ENCODE results near the gene ERP27. TPM values are rescaled to one million over a fixed set of nuclear protein-coding genes. Genes with fewer than 3 reads are reported as not detected.

The ERP27 gene
- total and polyA plus RNA-seq, 8 donors = 1.1 to 12.3 (median 1.3) TPM; not detected in 1

DNA sequence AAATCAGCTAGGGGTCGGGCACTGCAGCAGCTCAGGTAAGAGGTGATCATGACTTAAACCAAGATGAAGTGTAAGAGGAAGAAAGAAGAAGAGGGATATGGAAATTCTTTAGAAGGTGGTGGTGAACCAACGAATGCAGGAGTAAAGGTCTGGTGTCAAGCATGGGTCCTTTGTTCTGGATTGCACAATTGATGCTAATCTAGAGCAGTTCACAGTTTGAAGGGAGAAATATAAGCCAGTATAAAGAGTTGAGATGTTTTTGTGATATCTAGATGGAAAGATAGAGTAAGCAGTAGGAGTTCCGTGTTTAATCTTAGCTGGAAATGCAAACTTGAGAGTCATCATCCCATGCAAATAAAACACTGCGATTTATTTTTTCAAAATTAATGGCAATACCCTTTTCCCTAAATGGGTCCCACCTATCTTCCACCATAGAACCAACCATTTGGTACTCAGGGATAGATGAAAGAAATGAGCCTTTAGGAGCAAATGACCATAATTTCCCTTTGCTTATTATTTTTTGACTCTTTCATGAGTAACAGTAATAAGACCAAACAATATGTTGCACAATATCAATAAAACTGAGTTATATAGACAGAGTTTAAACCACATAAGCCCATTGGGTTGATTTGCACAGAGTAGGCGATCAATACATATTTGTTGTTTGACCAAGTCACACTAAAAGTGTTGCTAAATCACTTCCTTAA, 37.7 kb downstream of the ERP27 start:
- Histone ChIP-seq H3K27me3 (no peaks in the 10 kb centered on the region), H3K4me1 (peaks cover 3 to 24% (median 14%) of the 10 kb centered on the region in 4 donors), H3K27ac (peak overlapping the region in 2 of 5 donors; percentile 14 to 23), H3K4me3 (no peak overlapping the region), H3K9me3 (no peaks in the 10 kb centered on the region), H3K36me3 (no peaks in the 10 kb centered on the region)
- TF ChIP-seq POLR2AphosphoS5 (IDR thresholded peaks at IDR 0.05) = no peak
- TF ChIP-seq POLR2A (IDR thresholded peaks at IDR 0.05) = no peak
- TF ChIP-seq, protein P1, sequence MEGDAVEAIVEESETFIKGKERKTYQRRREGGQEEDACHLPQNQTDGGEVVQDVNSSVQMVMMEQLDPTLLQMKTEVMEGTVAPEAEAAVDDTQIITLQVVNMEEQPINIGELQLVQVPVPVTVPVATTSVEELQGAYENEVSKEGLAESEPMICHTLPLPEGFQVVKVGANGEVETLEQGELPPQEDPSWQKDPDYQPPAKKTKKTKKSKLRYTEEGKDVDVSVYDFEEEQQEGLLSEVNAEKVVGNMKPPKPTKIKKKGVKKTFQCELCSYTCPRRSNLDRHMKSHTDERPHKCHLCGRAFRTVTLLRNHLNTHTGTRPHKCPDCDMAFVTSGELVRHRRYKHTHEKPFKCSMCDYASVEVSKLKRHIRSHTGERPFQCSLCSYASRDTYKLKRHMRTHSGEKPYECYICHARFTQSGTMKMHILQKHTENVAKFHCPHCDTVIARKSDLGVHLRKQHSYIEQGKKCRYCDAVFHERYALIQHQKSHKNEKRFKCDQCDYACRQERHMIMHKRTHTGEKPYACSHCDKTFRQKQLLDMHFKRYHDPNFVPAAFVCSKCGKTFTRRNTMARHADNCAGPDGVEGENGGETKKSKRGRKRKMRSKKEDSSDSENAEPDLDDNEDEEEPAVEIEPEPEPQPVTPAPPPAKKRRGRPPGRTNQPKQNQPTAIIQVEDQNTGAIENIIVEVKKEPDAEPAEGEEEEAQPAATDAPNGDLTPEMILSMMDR (IDR thresholded peaks at IDR 0.05) = no peak
- no peak for TF ChIP-seq EP300 (IDR thresholded peaks at IDR 0.05)
- 77 to 85% (median 82%) methylated on average over 5 of the region's 5 CpGs for WGBS, 5 donors
- no peak for DNase-seq
- intact Hi-C loops (cut with DNase I; ENCODE audit: low total_unique reads) = no loop called here

DNA sequence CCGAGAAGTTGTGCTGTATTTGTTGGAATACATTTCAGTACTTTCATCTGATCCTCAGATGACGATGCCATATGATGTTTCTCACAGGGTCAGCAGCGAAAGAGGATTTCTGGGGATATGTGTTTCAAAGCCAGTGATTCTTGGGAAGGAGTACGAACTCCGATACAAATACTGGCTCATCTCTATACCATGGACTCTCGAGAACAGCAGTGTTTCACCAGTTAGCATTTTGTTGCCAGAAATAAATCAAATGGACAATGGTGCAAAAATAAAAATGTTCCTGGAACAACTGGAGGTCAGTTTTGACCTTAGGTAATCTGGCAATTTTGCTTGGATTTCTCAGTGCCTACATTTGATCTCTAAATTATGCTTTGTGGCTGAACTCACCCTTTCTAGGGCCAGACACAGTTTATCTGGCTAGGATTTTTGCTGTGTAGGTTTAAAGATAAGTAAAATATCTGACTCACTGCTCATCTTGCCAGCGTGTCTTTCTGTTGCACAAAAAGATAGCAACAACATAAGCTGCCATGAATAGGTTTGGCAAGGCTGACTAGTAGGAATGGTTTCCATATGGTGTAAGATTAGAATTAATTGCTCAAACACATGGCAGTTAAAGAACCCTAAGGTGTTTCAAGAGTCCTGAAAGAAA, 41.7 kb downstream of the ERP27 start:
- TF ChIP-seq, protein P1 (IDR thresholded peaks at IDR 0.05) = no peak
- TF ChIP-seq POLR2A (IDR thresholded peaks at IDR 0.05) = no peak
- TF ChIP-seq EP300 (IDR thresholded peaks at IDR 0.05) = no peak
- no peak for TF ChIP-seq POLR2AphosphoS5 (IDR thresholded peaks at IDR 0.05)

DNA sequence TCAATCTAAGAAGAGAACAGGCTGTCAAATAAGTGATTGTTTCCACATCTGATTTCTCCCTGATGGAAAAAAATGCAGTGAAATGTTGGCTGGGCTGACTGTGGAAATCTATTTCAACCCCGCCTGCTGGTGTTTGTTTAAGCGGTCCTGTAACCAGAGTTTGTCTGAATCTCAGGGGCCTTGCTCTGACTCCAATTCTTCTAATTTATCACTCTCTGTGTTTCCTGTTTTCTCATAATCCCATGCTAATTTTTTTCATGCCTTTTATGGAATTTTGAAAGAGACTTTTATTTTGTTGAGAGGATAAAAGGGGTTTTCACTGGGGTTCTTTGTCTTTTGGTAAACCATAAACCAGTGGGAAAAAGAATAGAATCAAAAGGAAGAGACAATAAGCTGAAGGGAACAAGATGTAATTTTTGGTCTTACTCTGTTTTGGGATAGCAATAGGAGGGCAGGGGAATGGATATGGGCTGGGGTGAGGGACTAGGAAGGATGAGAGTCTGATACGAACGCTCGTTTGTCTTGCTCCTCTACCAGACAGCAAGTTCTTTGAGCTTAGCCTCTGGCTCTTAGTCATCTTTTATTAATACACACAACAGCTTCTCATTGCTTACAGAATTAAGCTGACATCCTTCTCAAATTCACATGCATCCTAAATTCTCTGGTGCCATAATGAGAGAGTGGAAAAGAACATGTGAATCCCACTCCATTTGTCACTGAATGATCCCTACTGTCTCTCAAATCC, 44.7 kb downstream of the ERP27 start:
- peak in 1 of 2 donors; percentile 75 for DNase-seq
- H3K4me1 ChIP-seq = peaks cover 0 to 24% (median 7%) of the 10 kb centered on the region in 4 donors
- no peak for TF ChIP-seq POLR2A (IDR thresholded peaks at IDR 0.05)
- peak overlapping the region in 4 of 5 donors; percentile 42 to 76 (median 64) for H3K27ac ChIP-seq
- H3K36me3 ChIP-seq = no peaks in the 10 kb centered on the region
- intact Hi-C loops (cut with DNase I; ENCODE audit: low total_unique reads) = no loop called here
- no peaks in the 10 kb centered on the region for H3K27me3 ChIP-seq
- H3K4me3 ChIP-seq = no peak overlapping the region
- WGBS, 5 donors = 37 to 64% (median 56%) methylated on average over 5 of the region's 5 CpGs
- H3K9me3 ChIP-seq = no peaks in the 10 kb centered on the region

More for the DNA sequence above, 41.7 kb downstream of the ERP27 start:
- Histone ChIP-seq H3K27me3 (no peaks in the 10 kb centered on the region), H3K36me3 (no peaks in the 10 kb centered on the region), H3K4me3 (no peak overlapping the region), H3K4me1 (peaks cover 0 to 24% (median 7%) of the 10 kb centered on the region in 4 donors), H3K9me3 (no peaks in the 10 kb centered on the region), H3K27ac (peak overlapping the region in 1 of 5 donors; percentile 15)
- intact Hi-C loops (cut with DNase I; ENCODE audit: low total_unique reads) = no loop called here
- peak in 1 of 2 donors; percentile 77 for DNase-seq
- 62 to 74% (median 68%) methylated on average over 7 of the region's 7 CpGs for WGBS, 5 donors

DNA sequence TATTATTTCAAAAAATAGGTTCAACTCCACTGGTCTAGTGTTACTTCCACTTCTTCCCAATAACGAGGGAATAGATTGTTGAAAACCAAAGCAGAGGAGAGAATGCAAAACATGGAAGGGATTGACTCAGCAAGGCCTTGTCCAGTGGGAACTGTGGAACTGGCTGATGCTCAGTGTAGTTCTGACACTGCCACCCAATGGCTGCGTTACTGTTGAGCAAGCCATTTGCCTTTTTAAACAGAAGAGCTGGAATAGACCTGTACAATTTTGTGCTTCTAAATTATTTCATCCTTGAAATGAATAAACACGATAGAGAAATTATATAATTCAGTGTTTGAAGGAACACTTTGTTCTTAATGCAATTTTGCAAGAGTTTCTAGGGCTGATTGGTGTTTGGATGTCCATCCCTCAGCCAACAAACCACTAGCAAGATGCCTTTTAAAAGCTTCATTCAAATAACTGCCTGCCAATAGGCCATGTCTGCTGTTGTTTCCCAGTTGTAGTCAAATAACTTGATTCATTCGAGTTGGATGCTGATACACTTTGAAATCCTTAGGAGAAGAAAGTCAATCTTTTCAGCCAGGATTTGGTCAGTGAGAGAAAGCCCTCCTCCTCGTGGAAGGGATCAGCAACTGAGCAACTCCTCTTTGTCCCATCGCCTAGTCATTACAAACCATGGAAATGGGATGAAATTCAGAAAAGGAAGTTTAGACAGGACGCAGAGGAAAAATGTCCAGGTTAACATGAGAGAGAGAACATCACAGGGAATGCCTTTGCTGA, 45.4 kb downstream of the ERP27 start:
- Histone ChIP-seq H3K27me3 (no peaks in the 10 kb centered on the region), H3K27ac (peak overlapping the region in 4 of 5 donors; percentile 42 to 76 (median 64)), H3K4me3 (no peak overlapping the region), H3K4me1 (peaks cover 0 to 24% (median 7%) of the 10 kb centered on the region in 4 donors), H3K9me3 (no peaks in the 10 kb centered on the region), H3K36me3 (no peaks in the 10 kb centered on the region)
- intact Hi-C loops (cut with DNase I; ENCODE audit: low total_unique reads) = no loop called here
- TF ChIP-seq, protein P1 (IDR thresholded peaks at IDR 0.05) = no peak
- TF ChIP-seq POLR2AphosphoS5 (IDR thresholded peaks at IDR 0.05) = peak in 2 of 3 donors; percentile 6 to 19
- TF ChIP-seq POLR2A (IDR thresholded peaks at IDR 0.05) = no peak
- peak in 1 of 2 donors; percentile 64 for DNase-seq
- 54 to 62% (median 59%) methylated on average over 7 of the region's 7 CpGs for WGBS, 5 donors

Data from stomach (tissue), 9 donors.